Common myeloid progenitor, CD34-positive (primary cell): ENCODE measurements around the gene KCNB1.
"Not testable (repeated sequence)": the region's sequence is repeated elsewhere in the genome, so short reads cannot be mapped to it uniquely, and the experiment has no call there.

ENCODE experiments used
- CTCF ChIA-PET: fragments of 350-600 bp; sonication (Branson Sonifier 250); formaldehyde crosslinking; loops from one replicate; lab custom pipeline; 2021; ENCODE audit warnings: antibody characterized with exemption; lab: Charles Lee
- POLR2A ChIA-PET: fragments of 350-600 bp; sonication (Branson Sonifier 250); formaldehyde crosslinking; loops from one replicate; lab custom pipeline; 2021; ENCODE audit warnings: antibody characterized with exemption; lab: Charles Lee
- DNase-seq, 3 donors: peaks; one replicate each; pipeline versions ENCODE4 v3.0.0 to v3.0.0-alpha.2; 2013
- H3K27ac ChIP-seq, 2 experiments: 1 replicate in 1 of 2; 2 replicates in 1 of 2; pipeline ENCODE4 v1.7.0; 2013; ENCODE audit warnings: inconsistent platforms in 2 of 2, low read length in 2 of 2, mild to moderate bottlenecking in 2 of 2, low read depth in 1 of 2, moderate library complexity in 1 of 2; ENCODE audit not compliant: severe bottlenecking in 2 of 2, insufficient read depth in 1 of 2, poor library complexity in 1 of 2
- H3K27me3 ChIP-seq, 5 experiments: replicated peaks in 2 of 5; 1 replicate in 3 of 5; 2 replicates in 2 of 5; pipeline versions ENCODE4 v1.6.1 to v1.7.0; 2013; ENCODE audit warnings: low read length in 4 of 5, mild to moderate bottlenecking in 2 of 5, moderate library complexity in 2 of 5, inconsistent platforms in 1 of 5; ENCODE audit not compliant: insufficient read depth in 5 of 5, control insufficient read depth in 4 of 5
- H3K36me3 ChIP-seq, 4 experiments: 1 replicate in 2 of 4; 2 replicates in 2 of 4; pipeline versions ENCODE4 v1.6.1 to v1.7.0; 2013; ENCODE audit warnings: low read length in 3 of 4, control low read depth in 1 of 4, mild to moderate bottlenecking in 1 of 4; ENCODE audit not compliant: control insufficient read depth in 4 of 4, insufficient read depth in 4 of 4
- H3K4me1 ChIP-seq, 4 experiments: 1 replicate in 3 of 4; 2 replicates in 1 of 4; pipeline versions ENCODE4 v1.6.1 to v1.7.1; 2013; ENCODE audit warnings: low read length in 3 of 4, mild to moderate bottlenecking in 3 of 4, control low read depth in 1 of 4, inconsistent platforms in 1 of 4, moderate library complexity in 1 of 4; ENCODE audit not compliant: control insufficient read depth in 4 of 4, insufficient read depth in 4 of 4; ENCODE audit errors: control extremely low read depth in 1 of 4
- H3K4me3 ChIP-seq, 7 experiments: 1 replicate in 4 of 7; 2 replicates in 3 of 7; pipeline versions ENCODE4 v1.5.1 to v1.7.0; 2013; ENCODE audit warnings: mild to moderate bottlenecking in 7 of 7, low read length in 6 of 7, moderate library complexity in 6 of 7, inconsistent platforms in 2 of 7, low read depth in 2 of 7, control low read depth in 1 of 7; ENCODE audit not compliant: insufficient read depth in 4 of 7, control insufficient read depth in 1 of 7; ENCODE audit errors: extremely low read depth in 1 of 7
- H3K9me3 ChIP-seq, 5 experiments: 1 replicate in 4 of 5; 2 replicates in 1 of 5; pipeline versions ENCODE4 v1.6.1 to v1.7.1; 2013; ENCODE audit warnings: low read length in 4 of 5, mild to moderate bottlenecking in 2 of 5, inconsistent platforms in 1 of 5, low read depth in 1 of 5, moderate library complexity in 1 of 5; ENCODE audit not compliant: control insufficient read depth in 4 of 5, insufficient read depth in 2 of 5; ENCODE audit errors: control extremely low read depth in 1 of 5
- WGBS: methylation state at CpG from one replicate; pipeline ENCODE4 v1.1.5; 2013; ENCODE audit not compliant: insufficient coverage; 5-methylcytosine and 5-hydroxymethylcytosine counted together

Gene KCNB1

DNA sequence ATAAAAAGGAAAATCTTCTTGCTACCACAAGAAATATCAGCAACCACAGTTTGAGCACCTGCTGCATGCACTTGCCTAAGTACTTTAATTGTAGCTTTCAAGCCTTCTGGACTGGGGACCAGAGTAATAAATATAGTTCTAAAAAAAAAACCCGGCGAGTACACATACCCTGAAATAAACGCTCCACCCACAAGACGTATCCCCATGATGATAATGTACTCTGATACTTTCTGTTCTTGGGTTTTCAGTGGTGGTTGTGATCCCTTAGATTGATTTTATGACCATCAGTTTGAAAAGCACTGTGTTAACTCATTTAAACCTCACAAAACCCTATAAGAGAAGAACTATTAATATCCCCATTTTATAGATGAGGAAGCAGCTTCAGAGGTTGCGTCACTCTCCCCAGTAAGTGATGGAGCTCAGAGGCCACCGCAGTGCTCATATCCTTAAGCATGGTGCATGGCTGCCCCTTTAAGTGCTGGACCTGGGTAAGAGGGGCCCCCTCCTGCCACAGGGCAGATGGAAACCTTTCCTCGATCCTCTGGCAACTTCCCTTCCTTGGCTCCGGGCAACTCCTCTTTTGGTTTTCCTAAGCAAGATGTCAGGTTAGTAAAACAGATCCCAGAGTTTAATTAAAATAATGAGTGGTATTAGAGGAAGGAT is 67.3 kb downstream of the KCNB1 start:
- 62% methylated on average over 4 of the region's 8 CpGs for WGBS
- Histone ChIP-seq H3K9me3 (no peaks in the 10 kb centered on the region), H3K27ac (no peak overlapping the region), H3K27me3 (peaks cover 2 to 22% (median 7%) of the 10 kb centered on the region in 5 experiments), H3K36me3 (no peaks in the 10 kb centered on the region), H3K4me3 (no peak overlapping the region), H3K4me1 (no peaks in the 10 kb centered on the region)
- POLR2A ChIA-PET = no interaction called here
- DNase-seq = no peak
- CTCF ChIA-PET = interaction anchor here (0.9 kb wide), 1 partner anchor 70 kb away, joined by 3 read pairs; no protein-coding TSS in a partner anchor

DNA sequence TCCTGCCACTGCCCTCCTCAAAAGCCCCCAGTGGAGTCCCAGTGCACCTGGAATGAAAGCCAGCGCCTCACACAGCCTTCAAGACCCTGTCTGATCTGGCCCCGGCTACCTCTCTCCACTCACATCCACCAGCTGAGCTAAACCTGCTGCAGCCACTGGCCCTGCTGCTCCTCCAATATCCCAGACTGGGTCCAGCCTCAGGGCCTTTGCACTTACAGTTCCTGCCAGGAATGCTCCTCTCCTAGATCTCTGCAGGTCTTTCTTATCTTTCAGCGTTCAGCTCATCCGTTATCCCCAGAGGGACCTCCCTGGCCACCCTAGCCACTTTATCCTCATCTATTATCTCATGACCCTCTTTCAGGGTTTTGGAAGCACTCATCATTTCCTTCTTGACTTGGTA is 68.8 kb downstream of the KCNB1 start:
- DNase-seq = no peak
- Histone ChIP-seq H3K4me3 (no peak overlapping the region), H3K4me1 (no peaks in the 10 kb centered on the region), H3K27me3 (peaks cover 2 to 24% (median 8%) of the 10 kb centered on the region in 5 experiments), H3K36me3 (no peaks in the 10 kb centered on the region), H3K27ac (no peak overlapping the region), H3K9me3 (no peaks in the 10 kb centered on the region)
- ChIA-PET POLR2A (no interaction called here), CTCF (no interaction called here)
- 100% methylated on average over 4 of the region's 4 CpGs for WGBS

DNA sequence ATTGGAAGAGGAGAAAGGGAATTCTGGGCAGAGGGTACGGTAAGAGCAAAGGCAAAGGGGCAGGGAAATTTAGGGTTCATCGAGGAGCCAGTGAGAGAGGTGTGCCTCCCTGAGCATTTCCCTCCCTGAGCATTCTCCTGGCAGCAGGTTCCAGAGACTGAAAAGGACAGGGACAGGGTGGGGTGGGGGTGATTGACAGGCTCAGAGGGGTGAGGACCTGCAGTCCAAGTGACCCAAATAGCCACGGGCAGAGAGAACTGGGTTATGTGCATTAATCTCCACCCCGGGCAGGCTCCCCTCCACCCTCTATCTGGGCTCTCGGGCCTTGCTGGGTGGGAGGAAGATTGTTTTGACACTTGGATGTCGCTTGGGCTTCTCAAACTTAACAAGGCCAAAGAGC is 69.5 kb downstream of the KCNB1 start:
- ChIA-PET POLR2A (no interaction called here), CTCF (no interaction called here)
- H3K4me1 ChIP-seq = no peaks in the 10 kb centered on the region
- no peaks in the 10 kb centered on the region for H3K9me3 ChIP-seq
- no peak overlapping the region for H3K27ac ChIP-seq
- DNase-seq = no peak
- no peak overlapping the region for H3K4me3 ChIP-seq
- no peaks in the 10 kb centered on the region for H3K36me3 ChIP-seq
- WGBS = 90% methylated on average over 5 of the region's 6 CpGs
- H3K27me3 ChIP-seq = peaks cover 2 to 26% (median 11%) of the 10 kb centered on the region in 5 experiments

DNA sequence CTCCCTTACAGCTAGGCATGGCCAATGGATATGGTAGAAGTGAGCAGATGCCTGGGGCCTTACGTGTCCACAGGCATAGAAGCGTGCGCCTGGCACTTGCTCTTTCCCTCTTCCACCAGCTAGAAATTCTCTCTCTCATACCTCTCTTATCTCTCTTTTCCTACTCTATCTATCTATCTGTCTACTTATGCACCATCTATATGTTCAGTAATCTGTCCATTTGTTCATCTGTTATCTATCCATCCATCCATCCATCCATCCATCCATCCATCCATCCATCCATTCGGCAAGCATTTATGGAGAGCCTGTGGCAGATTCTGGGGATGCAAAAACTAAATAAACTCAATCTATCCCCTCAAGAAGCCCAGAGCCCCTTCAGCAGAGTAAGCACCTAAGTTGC is 70.2 kb downstream of the KCNB1 start:
- no peak for DNase-seq
- ChIA-PET CTCF (interaction anchor here (1.1 kb wide), 1 partner anchor 10 kb away, joined by 3 read pairs; no protein-coding TSS in a partner anchor), POLR2A (no interaction called here)
- peaks cover 2 to 26% (median 11%) of the 10 kb centered on the region in 5 experiments for H3K27me3 ChIP-seq
- no peaks in the 10 kb centered on the region for H3K9me3 ChIP-seq
- H3K4me1 ChIP-seq = no peaks in the 10 kb centered on the region
- 95% methylated on average over 4 of the region's 4 CpGs for WGBS
- H3K4me3 ChIP-seq = no peak overlapping the region
- no peaks in the 10 kb centered on the region for H3K36me3 ChIP-seq
- no peak overlapping the region for H3K27ac ChIP-seq

DNA sequence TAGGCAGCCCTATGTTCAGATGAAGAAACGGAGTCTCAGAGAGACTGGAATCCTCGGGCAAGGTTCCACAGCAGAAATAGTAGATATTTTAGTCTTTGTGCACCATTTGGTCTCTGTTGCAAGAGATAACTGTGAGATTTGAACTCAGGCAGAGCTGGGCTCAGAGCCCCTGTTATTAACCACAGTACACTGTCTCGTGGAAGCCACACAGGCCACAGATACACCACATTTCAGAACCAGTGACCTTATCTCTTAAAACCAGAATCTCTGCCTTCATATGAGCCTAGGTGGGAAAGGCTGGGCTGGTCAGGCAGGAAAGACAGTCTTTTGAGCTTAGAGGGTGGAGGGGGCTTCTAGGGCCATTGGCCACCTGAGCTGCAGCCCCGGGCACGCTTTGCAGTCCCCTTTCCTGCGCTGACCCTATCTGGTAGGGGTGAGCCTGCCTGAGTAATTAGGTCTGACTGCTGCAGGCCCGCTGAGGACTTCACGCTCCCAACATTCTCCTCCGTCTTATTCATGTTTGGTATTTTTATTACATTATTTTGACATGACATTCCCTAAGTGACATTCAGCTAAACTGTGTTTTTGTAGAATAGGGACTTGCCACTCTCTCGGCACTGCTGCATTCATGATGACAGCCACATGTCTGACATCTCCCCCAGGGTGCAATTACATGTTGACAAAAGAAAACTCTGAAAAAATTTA is 71.1 kb downstream of the KCNB1 start:
- H3K27me3 ChIP-seq = peaks cover 2 to 26% (median 11%) of the 10 kb centered on the region in 5 experiments
- H3K9me3 ChIP-seq = no peaks in the 10 kb centered on the region
- peak; percentile 51 to 69 (median 65) for DNase-seq
- H3K4me1 ChIP-seq = no peaks in the 10 kb centered on the region
- no peaks in the 10 kb centered on the region for H3K36me3 ChIP-seq
- 51% methylated on average over 3 of the region's 10 CpGs for WGBS
- H3K4me3 ChIP-seq = no peak overlapping the region
- ChIA-PET CTCF (interaction anchor here (1.1 kb wide), 1 partner anchor 9 kb away, joined by 3 read pairs; no protein-coding TSS in a partner anchor), POLR2A (no interaction called here)
- no peak overlapping the region for H3K27ac ChIP-seq

DNA sequence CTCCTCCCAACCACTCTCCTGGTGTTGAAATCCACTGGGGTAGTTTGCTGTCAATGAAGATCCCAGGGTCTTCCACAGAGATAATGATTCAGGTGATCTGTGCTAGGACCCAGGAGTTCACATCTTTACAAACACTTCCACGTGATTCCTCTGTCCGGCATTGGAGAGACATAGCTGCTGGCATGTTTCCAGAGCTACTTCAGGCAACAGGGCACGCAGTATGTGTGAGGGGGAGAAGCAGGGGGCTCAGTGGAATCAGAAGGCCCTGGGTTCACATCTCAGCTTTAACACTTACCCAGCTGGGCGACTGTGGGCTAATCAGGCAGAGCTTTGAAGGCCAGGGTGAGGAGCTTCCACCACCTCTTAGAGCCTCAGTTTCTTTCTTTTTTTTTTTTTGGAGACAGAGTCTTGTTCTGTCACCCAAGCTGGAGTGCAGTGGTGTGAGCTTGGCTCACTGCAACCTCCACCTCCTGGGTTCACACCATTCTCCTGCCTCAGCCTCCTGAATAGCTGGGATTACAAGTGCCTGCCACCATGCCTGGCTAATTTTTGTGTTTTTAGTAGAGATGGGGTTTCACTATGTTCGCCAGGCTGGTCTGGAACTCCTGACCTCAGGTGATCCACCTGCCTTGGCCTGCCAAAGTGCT is 72.4 kb downstream of the KCNB1 start:
- H3K9me3 ChIP-seq, H3K36me3 ChIP-seq, H3K4me3 ChIP-seq, H3K27ac ChIP-seq, H3K4me1 ChIP-seq, CTCF ChIA-PET, DNase-seq: not testable (repeated sequence)
- H3K27me3 ChIP-seq = peaks cover 2 to 27% (median 16%) of the 10 kb centered on the region in 5 experiments
- POLR2A ChIA-PET = interaction anchor here (1.3 kb wide), 1 partner anchor 27 kb away, joined by 4 read pairs; no protein-coding TSS in a partner anchor
- WGBS = 91% methylated on average over 4 of the region's 5 CpGs
